HG03095 (cell line): ENCODE data around the gene SLC16A9.
A peak's percentile ranks its signal among the peaks of the same experiment; 100 is the strongest.

Experiments used
- ATAC-seq: cut with Tn5 transposase; IDR thresholded peaks from one replicate; pipeline ENCODE4 v1.9.1; 2021; ENCODE audit warnings: moderate library complexity; ENCODE audit not compliant: unreplicated experiment

SLC16A9 gene

GRCh38 chr10:59631882-59632807, 77.5 kb downstream of the SLC16A9 start:
- ATAC-seq, result no peak

- ATAC-seq, result peak; percentile 52
Measured at GRCh38 chr10:59631237-59631636, 78.4 kb downstream of the SLC16A9 start.

DNA sequence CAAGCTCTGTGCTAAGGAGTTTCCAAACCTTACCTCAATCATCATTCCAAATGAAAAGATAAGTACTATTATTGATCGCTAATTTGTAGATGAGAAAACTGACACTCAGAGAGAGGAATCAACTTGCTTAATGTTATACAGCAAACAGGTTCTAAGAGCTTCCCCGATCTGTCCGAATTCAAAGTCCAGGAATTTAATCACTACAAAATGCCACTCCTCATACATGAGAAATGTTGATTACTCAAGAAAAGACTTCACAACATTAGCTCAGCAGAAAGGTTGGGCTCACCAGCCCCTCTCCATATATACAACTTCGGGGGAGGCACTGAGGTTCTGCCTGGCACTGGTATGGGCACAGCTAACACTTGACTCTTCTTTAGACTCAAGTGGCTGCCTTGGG, 80.7 kb downstream of the SLC16A9 start:
- no peak for ATAC-seq

DNA sequence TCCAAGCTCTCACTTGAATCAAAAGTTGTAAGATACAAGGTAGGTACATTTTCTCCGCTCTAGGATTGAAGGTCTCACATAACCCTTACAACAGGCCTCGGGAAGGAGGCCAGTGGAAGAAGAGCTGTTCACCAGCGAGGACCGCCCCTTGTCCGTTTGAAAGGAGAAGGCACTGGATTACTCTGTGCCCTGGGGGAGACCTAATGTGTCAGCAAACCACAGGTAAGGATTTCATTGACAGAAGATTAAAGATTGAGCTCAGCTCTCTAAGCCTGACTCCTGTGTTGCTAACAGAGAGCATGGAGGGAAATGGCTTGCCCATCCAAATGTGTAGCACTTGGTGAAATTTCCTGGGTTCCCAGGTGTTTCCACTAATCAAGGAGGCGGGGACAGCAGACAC, 81.2 kb downstream of the SLC16A9 start:
- ATAC-seq, result no peak

- no peak for ATAC-seq
Measured at GRCh38 chr10:59627366-59628018, 82.2 kb downstream of the SLC16A9 start.

DNA sequence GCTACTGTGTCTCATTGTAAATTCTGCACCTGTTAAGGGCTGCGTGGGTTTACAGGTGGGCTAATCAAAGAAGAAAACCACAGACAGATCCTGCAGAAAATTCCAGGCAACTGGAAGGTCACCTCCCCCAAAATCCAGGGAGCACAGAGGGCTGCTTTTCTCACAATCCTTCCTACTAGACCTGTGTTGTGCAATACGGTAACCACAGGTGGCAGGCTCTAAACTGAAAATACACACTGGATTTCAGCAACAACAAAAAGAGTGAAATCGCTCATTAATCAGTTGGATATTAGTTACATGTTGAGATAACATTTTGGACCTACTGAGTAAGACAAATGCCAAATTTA, 83.2 kb downstream of the SLC16A9 start:
- no peak for ATAC-seq

- ATAC-seq, result peak; percentile 82
Measured at GRCh38 chr10:59625721-59626522, 83.7 kb downstream of the SLC16A9 start.

DNA sequence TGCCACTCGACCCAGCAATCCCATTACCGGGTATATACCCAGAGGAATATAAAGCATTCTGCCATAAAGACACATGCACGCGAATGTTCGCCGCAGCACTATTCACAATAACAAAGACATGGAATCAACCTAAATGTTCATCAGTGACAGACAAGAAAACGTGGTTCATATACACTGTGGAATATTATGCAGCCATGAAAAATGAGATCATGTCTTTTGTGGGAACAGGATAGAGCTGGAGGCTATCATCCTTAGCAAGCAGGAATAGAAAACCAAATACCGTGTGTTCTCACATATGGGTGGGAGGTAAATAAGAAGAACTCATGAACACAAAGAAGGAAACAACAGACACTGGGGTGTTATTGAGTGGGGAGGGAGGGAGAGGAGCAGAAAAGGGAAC, 84.7 kb downstream of the SLC16A9 start:
- no peak for ATAC-seq

GRCh38 chr10:59624136-59624535, 85.5 kb downstream of the SLC16A9 start:
- ATAC-seq, result no peak

DNA sequence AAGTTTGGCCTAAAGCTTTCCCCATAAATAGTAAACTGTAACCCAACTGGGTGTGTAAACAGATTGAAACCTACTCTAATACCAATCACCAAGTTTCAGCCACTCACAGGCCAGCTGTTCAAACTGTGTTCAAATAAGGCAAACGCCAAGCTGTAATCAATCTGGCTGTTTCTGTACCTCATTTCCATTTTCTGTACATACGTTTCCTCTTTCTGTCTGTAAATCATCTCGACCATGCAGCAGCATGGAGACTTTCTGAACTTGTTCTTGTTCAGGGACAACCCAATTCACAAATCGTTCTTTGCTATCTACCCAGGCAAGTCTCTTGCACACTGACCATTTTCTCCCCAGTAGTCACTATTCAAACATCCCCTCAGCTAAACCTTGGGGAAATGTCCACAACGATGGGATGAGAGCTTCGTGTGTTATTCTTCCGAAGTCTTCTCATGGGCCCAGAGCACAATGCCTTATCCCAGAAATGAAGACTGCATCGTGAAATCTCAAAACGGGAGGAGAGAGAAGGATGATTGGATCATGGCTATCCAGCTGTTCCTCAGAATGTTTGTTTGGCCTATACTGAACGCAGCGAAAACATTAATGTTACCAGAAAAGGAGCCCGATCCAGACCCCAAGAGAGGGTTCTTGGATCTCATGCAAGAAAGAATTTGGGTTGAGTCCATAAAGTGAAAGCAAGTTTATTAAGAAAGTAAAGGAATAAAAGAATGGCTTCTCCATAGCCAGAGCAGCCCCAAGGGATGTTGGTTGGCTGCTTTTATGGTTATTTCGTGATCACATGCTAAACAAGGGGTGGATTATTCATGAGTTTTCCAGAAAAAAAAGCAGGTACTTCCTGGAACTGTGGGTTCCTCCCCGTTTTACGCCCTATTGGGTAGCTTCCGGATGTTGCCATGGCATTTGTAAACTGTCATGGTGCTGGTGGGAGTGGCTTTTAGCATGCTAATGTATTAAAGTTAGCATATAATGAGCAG, 86.2 kb downstream of the SLC16A9 start:
- ATAC-seq, result no peak

- no peak for ATAC-seq
Measured at GRCh38 chr10:59622320-59623132, 87.1 kb downstream of the SLC16A9 start.

DNA sequence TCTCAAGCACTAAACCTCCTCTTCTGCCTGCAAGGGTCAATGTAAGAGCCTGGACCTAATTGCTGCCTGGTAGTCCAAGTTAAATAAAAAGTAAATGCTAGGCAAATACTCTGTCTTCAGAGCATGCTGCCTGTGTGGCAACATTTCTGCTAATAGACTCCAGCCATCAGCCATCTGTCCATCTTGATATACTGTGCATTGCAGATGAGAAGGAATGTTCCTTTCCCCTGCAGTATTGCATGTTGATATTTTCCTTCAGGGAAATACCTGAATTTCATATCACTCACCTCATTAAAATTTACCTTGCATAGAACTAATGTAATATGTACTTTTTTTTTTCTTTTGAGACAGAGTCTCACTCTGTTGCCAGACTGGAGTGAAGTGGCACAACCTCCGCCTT, 87.9 kb downstream of the SLC16A9 start:
- no peak for ATAC-seq

- no peak for ATAC-seq
Measured at GRCh38 chr10:59618666-59619065, 91.0 kb downstream of the SLC16A9 start.

- no peak for ATAC-seq
Measured at GRCh38 chr10:59617996-59618395, 91.7 kb downstream of the SLC16A9 start.

DNA sequence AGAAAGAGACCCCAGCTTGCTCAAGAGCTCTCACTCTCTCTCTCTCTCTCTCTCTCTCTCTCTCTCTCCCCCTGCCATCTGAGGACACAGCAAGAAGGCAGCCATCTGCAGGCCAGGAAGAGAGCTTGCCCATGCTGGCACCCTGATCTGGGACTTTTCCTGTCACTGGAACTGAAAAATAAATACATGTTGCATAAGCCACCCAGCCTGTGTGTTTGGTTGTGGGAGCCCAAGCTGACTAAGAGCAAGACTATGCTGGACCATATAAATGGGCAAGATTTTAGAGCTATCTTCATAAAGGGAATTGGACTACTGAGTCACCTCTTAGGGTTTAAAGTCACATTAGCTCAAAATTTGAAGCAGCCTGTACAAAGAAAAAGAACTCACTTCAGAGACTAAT, 98.6 kb downstream of the SLC16A9 start:
- no peak for ATAC-seq

DNA sequence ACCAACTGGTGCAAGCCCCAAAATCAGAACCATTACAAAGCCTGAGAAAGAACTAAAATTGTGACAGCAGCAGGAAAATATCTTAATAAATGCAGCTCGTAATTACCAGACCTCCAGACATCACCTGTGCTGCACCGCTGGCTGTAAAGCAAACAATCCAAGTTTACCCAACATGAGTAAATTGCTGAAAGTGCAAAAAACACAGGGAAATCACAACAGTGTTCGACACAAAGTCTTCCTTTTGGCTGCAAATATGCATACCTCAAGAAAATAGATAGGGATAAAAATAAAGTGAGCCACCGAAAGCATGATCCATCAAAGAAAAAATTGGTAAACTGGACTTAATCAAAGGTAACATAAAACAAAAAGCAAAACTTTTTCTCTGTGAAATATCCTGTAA, 101.7 kb downstream of the SLC16A9 start:
- ATAC-seq, result no peak

- no peak for ATAC-seq
Measured at GRCh38 chr10:59606551-59606961, 103.1 kb downstream of the SLC16A9 start.

- no peak for ATAC-seq
Measured at GRCh38 chr10:59601985-59602384, 107.7 kb downstream of the SLC16A9 start.
